Keratinocyte (primary cell): Measurements from ENCODE around the gene SKI. TPM values are rescaled to one million over a fixed set of nuclear protein-coding genes. Genes with fewer than 3 reads are reported as not detected.

Experiments used
- DNase-seq: peaks from one replicate; pipeline ENCODE4 v3.0.0-alpha.2; 2011; ENCODE audit warnings: low read depth, missing footprints, low spot score
- FAIRE-seq: peaks from 2 replicates; lab custom pipeline; 2011; peaks lifted over from hg19 to GRCh38; lab: Jason Lieb, UNC
- H2AFZ ChIP-seq: 2 replicates; pipeline ENCODE4 v1.6.0; 2012; ENCODE audit warnings: low read length, control low read depth, inconsistent platforms; ENCODE audit not compliant: control insufficient read depth
- H3K27ac ChIP-seq: 2 replicates; pipeline ENCODE4 v1.5.1; 2011; ENCODE audit warnings: low read length; ENCODE audit not compliant: control insufficient read depth, insufficient read depth
- H3K27me3 ChIP-seq: 3 replicates; pipeline ENCODE4 v1.6.0; 2011; ENCODE audit warnings: low read length; ENCODE audit not compliant: control insufficient read depth, insufficient read depth; ENCODE audit errors: extremely low read depth
- H3K36me3 ChIP-seq, 2 experiments: 2 replicates in 1 of 2; 3 replicates in 1 of 2; pipeline ENCODE4 v1.5.1; 2011; ENCODE audit warnings: low read length in 2 of 2, mild to moderate bottlenecking in 1 of 2; ENCODE audit not compliant: control insufficient read depth in 2 of 2, insufficient read depth in 2 of 2; ENCODE audit errors: extremely low read depth in 1 of 2
- H3K4me1 ChIP-seq: 3 replicates; pipeline ENCODE4 v1.5.1; 2011; ENCODE audit warnings: low read length; ENCODE audit not compliant: control insufficient read depth, insufficient read depth; ENCODE audit errors: extremely low read depth
- H3K4me2 ChIP-seq: 3 replicates; pipeline ENCODE4 v1.6.0; 2011; ENCODE audit warnings: low read depth, low read length; ENCODE audit not compliant: control insufficient read depth, insufficient read depth; ENCODE audit errors: extremely low read depth
- H3K4me3 ChIP-seq, 3 experiments: fragments of 200-600 bp in 1 of 3; sonication (generic) in 1 of 3; 2 replicates in 2 of 3; 3 replicates in 1 of 3; pipeline ENCODE4 v1.5.1; 2011 to 2016; ENCODE audit warnings: low read length in 3 of 3, mild to moderate bottlenecking in 3 of 3, control low read depth in 2 of 3, inconsistent platforms in 1 of 3, low read depth in 1 of 3, mixed read lengths in 1 of 3, mixed run types in 1 of 3, moderate library complexity in 1 of 3; ENCODE audit not compliant: control insufficient read depth in 2 of 3, insufficient read depth in 2 of 3; ENCODE audit errors: extremely low read depth in 1 of 3
- H3K79me2 ChIP-seq: 2 replicates; pipeline ENCODE4 v1.6.0; 2012; ENCODE audit warnings: low read length; ENCODE audit not compliant: control insufficient read depth, insufficient read depth
- H3K9ac ChIP-seq: 3 replicates; pipeline ENCODE4 v1.6.0; 2011; ENCODE audit warnings: low read length; ENCODE audit not compliant: control insufficient read depth, insufficient read depth; ENCODE audit errors: extremely low read depth
- H3K9me1 ChIP-seq: 3 replicates; pipeline ENCODE4 v1.6.0; 2011; ENCODE audit warnings: low read length; ENCODE audit not compliant: control insufficient read depth, insufficient read depth; ENCODE audit errors: extremely low read depth
- H3K9me3 ChIP-seq: 2 replicates; pipeline ENCODE4 v1.5.1; 2012; ENCODE audit warnings: low read depth, low read length; ENCODE audit not compliant: control insufficient read depth
- H4K20me1 ChIP-seq: 3 replicates; pipeline ENCODE4 v1.6.0; 2011; ENCODE audit warnings: low read length; ENCODE audit not compliant: control insufficient read depth, insufficient read depth; ENCODE audit errors: extremely low read depth
- CTCF ChIP-seq, 3 experiments: IDR thresholded peaks in 1 of 3; conservative IDR thresholded peaks in 1 of 3; optimal IDR thresholded peaks in 1 of 3; 2 replicates in 2 of 3; 3 replicates in 1 of 3; pipeline versions ENCODE3 to v1.5.1; 2011; ENCODE audit warnings: low read length in 3 of 3, mild to moderate bottlenecking in 3 of 3, moderate library complexity in 2 of 3, control low read depth in 1 of 3, inconsistent platforms in 1 of 3; ENCODE audit not compliant: insufficient read depth in 2 of 3; ENCODE audit errors: extremely low read depth in 1 of 3
- EZH2 ChIP-seq: IDR thresholded peaks from one replicate; pipeline ENCODE4 v1.6.1; 2012; ENCODE audit warnings: inconsistent platforms, mild to moderate bottlenecking, low read length, moderate library complexity
- dilution Hi-C: fragments of 300-500 bp; cut with MboI; formaldehyde crosslinking; loops from one replicate; pipeline ENCODE4 v1.7.0; 2020; ENCODE audit warnings: low sequenced_read_pairs; ENCODE audit not compliant: extremely low pct_ligation_motif_present
- polyA plus RNA-seq, 5 experiments: library from polyadenylated mRNA; depleted of rRNA in 3 of 5; stranded (reverse) in 3 of 5; stranded (forward) in 1 of 5; unstranded in 1 of 5; fragments of >200 nt; gene quantifications; 1 replicate in 1 of 5; 2 replicates in 3 of 5; 3 replicates in 1 of 5; pipeline versions ENCODE4 v1.2.1 to v1.2.3, GENCODE V29; 2011 to 2012; ENCODE audit warnings: missing spikeins in 2 of 5, low read depth in 1 of 5, low replicate concordance in 1 of 5

Gene SKI
- polyA plus RNA-seq, 1 donor (not counting 4 experiments of a cell fraction or from before 2014, with no cell fraction given), result 4.8 TPM

- FAIRE-seq (peak; percentile 46), DNase-seq (no peak)
- TF ChIP-seq CTCF (optimal IDR thresholded peaks at IDR 0.05 in 1 of 3, IDR thresholded peaks at IDR 0.05 in 1 of 3, conservative IDR thresholded peaks at IDR 0.05 in 1 of 3; ENCODE audit: extremely low read depth in 1 of 3, insufficient read depth in 2 of 3, low read length in 3 of 3) (no peak), EZH2 (no peak)
- H3K36me3 ChIP-seq, result no peaks in the 10 kb centered on the region
- no peaks in the 10 kb centered on the region for H3K9me3 ChIP-seq
- H3K27ac ChIP-seq, result peak overlapping the region; percentile 36
- peak overlapping the region; percentile 40 to 86 (median 85) for H3K4me3 ChIP-seq
- H2AFZ ChIP-seq, result peak overlapping the region; percentile 96
- peak overlapping the region; percentile 88 for H3K4me2 ChIP-seq
- H3K4me1 ChIP-seq, result peaks cover 2% of the 10 kb centered on the region
- H3K9ac ChIP-seq, result peak overlapping the region; percentile 78
- H4K20me1 ChIP-seq, result no peaks in the 10 kb centered on the region
- no peaks in the 10 kb centered on the region for H3K27me3 ChIP-seq
- dilution Hi-C loops, result loop anchor here (10.0 kb wide), 1 partner anchor 76 kb away; no protein-coding TSS in a partner anchor
- no peaks in the 10 kb centered on the region for H3K9me1 ChIP-seq
- H3K79me2 ChIP-seq, result no peaks in the 10 kb centered on the region
Observed at GRCh38 chr1:2199042-2199810, 28.9 kb upstream of the SKI start.

DNA sequence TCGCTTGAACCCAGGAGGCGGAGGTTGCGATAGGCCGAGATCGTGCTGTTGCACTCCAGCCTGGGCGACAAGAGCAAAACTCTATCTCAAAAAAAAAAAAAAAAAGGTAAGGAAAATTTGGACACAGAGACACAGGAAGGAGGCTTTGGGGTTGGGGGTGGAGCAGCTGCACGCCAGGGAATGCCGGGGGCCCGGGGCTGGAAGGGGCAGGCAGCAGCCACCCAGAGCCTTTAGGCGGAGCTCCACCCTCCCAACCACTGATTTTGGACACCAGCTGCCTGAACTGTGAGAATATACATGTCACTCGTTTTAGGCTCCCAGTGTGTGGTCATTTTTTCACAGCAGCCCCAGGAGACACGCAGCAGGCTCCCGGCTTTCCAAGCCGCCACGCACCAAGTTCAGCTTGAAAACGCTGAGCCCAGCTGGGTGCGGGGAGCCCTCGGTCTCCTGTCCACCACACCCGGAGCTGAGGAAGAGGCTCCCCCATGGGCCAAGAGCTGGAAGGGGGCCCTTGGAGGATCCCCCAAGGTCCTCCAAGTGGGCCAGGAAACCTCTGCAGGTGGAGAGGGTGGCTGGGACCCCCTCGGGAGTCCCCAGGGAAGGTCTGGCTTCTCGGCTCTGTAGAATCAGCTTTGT, 27.7 kb upstream of the SKI start:
- Histone ChIP-seq H3K9me3 (no peaks in the 10 kb centered on the region), H3K4me3 (no peak overlapping the region)

More for the DNA sequence above, 27.7 kb upstream of the SKI start:
- Histone ChIP-seq H3K9ac (no peak overlapping the region), H3K79me2 (no peaks in the 10 kb centered on the region), H3K36me3 (no peaks in the 10 kb centered on the region), H3K27me3 (no peaks in the 10 kb centered on the region), H3K4me2 (no peak overlapping the region), H4K20me1 (no peaks in the 10 kb centered on the region), H3K27ac (no peak overlapping the region), H3K4me1 (peaks cover under 1% of the 10 kb centered on the region), H2AFZ (no peak overlapping the region), H3K9me1 (no peaks in the 10 kb centered on the region)
- dilution Hi-C loops, result no loop called here
- TF ChIP-seq EZH2 (no peak), CTCF (optimal IDR thresholded peaks at IDR 0.05 in 1 of 3, IDR thresholded peaks at IDR 0.05 in 1 of 3, conservative IDR thresholded peaks at IDR 0.05 in 1 of 3; ENCODE audit: extremely low read depth in 1 of 3, insufficient read depth in 2 of 3, low read length in 3 of 3) (no peak)
- no peak for DNase-seq
- FAIRE-seq, result no peak
